A549 (cell line): Measurements from ENCODE around the gene TMEM131.

Source experiments
- CBX2 ChIP-seq: fragments of 200-600 bp; sonication (generic); IDR thresholded peaks from 2 replicates; pipeline ENCODE4 v1.6.1; 2016; ENCODE audit warnings: low read depth, mild to moderate bottlenecking, borderline replicate concordance
- POLR2A ChIP-seq: IDR thresholded peaks from 2 replicates; pipeline ENCODE4 v1.6.1; 2012; ENCODE audit warnings: mild to moderate bottlenecking, low read length
- RARB ChIP-seq: fragments of 250-450 bp; sonication (Bioruptor Pico); IDR thresholded peaks from 2 replicates; pipeline ENCODE4 v1.8.0; 2021; ENCODE audit warnings: mild to moderate bottlenecking, moderate library complexity
- RNF2 ChIP-seq: fragments of 200-600 bp; sonication (generic); IDR thresholded peaks from 2 replicates; pipeline ENCODE4 v1.6.1; 2016; ENCODE audit warnings: low read depth, mild to moderate bottlenecking, antibody characterized with exemption, moderate library complexity, borderline replicate concordance
- TF ChIP-seq, protein P1 (sequence below): fragments of >200 bp; sonication (Bioruptor Twin); formaldehyde crosslinking; IDR thresholded peaks from 3 replicates; pipeline ENCODE4 v1.5.1; 2016

DNA sequence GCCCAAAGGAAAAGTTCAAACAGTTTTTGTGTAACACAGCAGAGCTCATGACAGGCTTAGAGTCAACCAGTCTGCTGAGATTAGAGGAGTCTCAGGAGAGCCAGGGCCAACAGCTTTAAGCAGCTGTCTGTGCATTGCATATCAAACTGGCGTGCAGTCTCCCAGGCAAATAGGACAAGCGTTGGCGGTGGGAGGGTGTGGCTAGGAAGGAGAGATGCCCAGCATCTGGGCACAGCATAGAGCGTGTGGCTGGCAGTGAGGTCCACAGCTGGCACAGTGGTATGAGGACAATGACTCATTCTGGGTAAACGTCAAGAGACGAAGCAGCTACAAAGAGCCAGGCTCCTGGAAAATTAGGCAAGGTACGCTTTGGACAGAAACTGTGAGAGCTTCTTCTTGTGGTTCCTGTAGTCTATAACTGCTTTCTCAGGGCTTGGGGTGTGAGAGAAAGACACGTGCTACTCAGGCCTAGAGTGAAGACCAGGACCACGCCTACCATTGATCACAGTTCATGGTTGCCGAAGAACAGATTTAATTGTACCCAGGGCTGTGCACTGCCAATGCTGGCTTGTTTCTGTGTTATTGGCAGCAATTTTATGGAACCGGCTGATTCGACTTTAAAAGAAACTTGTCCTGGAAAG is 267.5 kb downstream of the TMEM131 start:
- TF ChIP-seq, protein P1, sequence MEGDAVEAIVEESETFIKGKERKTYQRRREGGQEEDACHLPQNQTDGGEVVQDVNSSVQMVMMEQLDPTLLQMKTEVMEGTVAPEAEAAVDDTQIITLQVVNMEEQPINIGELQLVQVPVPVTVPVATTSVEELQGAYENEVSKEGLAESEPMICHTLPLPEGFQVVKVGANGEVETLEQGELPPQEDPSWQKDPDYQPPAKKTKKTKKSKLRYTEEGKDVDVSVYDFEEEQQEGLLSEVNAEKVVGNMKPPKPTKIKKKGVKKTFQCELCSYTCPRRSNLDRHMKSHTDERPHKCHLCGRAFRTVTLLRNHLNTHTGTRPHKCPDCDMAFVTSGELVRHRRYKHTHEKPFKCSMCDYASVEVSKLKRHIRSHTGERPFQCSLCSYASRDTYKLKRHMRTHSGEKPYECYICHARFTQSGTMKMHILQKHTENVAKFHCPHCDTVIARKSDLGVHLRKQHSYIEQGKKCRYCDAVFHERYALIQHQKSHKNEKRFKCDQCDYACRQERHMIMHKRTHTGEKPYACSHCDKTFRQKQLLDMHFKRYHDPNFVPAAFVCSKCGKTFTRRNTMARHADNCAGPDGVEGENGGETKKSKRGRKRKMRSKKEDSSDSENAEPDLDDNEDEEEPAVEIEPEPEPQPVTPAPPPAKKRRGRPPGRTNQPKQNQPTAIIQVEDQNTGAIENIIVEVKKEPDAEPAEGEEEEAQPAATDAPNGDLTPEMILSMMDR = no peak
- TF ChIP-seq RARB (CRISPR knock-in tag) (no peak), POLR2A (no peak), RNF2 (no peak), CBX2 (no peak)
